Dedifferentiated amniotic fluid mesenchymal stem cell (primary cell): ENCODE data around the gene E2F4.

ENCODE experiments used
- DNase-seq: peaks from one replicate; pipeline ENCODE4 v3.0.0-alpha.2; 2016; ENCODE audit errors: extremely low spot score

The E2F4 gene

DNA sequence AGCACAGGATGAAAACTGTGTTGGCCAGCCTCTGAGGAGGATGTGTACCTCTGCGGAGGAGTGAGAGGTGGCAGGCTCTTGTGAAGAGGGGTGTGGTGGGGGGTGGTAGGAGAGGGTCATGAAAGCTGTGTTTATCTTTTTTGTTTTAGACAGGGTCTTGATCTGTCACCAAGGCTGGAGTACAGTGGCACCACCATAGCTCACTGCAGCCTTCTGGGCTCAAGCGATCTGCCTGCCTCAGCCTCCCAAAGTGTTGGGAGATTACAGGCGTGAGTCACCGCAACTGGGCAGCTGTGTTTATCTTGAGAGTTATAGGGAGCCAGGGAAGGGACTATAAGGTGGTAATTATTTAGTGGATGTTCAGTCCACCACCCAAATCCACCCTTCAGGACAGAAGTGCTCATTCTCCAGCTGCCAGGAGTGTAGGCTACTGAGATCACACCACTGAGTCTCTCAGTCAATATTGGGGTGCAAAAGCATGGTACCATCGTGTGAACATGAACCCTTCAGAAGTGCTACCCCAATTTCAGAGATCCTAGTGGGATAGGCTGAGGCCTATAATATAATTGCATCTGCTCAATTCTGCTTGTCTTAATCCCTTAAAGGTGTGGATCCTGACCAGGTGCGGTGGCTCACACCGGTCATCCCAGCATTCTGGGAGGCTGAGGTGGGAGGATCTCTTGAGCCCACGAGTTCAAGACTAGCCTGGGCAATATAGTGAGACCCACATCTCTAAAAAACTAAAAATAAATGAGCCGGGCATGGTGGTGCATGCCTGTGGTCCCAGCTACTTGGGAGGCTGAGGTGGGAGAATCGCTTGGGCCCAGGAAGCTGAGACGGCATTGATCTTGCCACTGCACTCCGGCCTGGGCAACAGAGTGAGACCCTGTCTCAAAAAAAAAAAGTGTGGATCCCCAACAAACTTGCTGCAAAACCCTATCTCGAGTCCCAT, 1.2 kb upstream of the E2F4 start:
- DNase-seq: no peak

GRCh38 chr16:67191411-67191994, 452 bp upstream of the E2F4 start:
- DNase-seq: no peak

DNA sequence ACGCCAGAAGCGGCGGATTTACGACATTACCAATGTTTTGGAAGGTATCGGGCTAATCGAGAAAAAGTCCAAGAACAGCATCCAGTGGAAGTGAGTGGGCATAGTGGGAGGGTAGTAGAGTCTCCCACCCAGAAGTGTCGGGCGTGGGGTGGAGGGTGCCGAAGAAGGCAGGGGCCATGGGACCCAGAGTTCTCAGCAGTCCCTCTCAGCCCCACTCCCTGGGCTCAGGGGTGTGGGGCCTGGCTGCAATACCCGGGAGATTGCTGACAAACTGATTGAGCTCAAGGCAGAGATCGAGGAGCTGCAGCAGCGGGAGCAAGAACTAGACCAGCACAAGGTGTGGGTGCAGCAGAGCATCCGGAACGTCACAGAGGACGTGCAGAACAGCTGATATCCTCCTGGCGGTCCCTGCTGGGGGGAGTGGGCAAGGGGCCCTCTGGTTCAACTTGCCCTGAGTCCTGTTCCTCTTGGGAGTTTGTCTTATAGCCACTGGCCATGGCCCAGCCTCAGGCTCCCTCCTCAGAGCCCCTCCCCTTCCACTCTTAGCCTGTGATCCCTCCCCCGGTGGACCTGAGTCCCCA, 916 bp downstream of the E2F4 start:
- no peak for DNase-seq

DNA sequence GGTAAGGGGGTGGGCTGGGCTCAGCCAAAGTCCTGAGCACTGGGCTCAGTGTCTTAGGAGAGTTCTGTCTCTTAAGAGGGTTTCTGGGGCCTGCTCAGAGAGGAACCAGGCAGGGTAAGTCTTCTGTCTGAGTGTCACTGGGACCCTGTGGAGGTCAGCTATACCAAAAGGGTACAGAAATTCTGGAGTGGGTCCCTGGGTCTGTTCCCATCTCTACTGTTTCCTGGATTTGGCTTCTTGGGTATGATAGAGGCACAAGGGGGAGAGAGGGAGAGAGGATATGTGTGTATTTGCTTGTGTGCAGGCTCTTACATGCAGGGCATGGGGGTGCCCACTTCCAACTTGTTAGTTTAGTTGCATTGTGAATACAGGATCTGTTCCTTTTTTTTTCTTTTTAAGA, 1.6 kb downstream of the E2F4 start:
- DNase-seq: no peak

DNA sequence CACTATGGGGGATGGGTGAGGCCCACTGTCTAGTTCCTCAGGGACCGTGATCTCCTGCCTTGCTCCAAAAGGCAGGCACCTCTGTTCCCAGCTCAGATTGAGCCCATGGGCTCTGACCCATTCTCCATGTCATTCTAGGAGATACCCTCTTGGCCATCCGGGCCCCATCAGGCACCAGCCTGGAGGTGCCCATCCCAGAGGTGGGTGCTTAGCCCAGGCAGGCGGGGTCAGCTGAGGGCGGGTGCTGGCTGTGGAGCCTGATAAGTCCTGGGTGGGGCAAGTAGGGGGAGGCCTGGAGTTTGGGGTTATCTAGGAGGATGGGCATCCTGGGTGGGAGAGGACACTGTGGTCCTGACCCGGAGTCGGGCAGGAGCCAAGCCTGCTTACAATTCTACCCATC, 2.3 kb downstream of the E2F4 start:
- no peak for DNase-seq

GRCh38 chr16:67195676-67196075, 3.7 kb downstream of the E2F4 start:
- DNase-seq: no peak

DNA sequence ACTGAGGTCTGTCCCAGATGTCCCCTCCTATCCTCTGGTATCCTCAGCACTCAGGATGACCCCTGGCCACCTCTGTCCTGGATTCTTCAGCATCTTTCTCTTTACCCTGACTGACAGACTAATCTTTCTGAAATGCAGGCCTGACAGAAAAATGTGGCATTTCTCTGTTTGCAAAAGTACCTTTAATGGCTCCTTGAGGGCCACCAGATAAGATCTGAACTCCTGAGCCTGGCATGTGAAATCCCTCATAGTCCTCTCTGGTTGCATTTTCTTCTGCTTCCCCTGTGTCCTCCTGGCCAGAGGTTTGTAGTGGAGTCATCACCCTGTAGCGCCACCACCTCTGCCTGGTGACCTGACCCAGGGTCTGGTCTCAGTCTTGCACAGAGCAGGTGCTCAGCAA, 4.9 kb downstream of the E2F4 start:
- DNase-seq: no peak

DNA sequence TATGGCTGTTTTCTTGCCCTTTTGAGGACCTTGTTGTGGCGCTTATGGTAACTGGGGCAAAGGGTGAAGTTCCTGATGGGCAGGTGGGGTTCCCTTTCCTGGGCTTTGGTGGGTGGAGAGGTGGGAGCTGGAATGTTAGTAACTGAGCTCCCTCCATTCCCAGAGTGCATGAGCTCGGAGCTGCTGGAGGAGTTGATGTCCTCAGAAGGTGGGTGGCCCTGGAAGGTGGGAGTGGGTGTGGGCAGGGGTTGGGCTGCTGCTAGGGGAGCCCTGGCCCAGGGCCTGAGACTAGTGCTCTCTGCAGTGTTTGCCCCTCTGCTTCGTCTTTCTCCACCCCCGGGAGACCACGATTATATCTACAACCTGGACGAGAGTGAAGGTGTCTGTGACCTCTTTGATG, 5.7 kb downstream of the E2F4 start:
- no peak for DNase-seq

DNA sequence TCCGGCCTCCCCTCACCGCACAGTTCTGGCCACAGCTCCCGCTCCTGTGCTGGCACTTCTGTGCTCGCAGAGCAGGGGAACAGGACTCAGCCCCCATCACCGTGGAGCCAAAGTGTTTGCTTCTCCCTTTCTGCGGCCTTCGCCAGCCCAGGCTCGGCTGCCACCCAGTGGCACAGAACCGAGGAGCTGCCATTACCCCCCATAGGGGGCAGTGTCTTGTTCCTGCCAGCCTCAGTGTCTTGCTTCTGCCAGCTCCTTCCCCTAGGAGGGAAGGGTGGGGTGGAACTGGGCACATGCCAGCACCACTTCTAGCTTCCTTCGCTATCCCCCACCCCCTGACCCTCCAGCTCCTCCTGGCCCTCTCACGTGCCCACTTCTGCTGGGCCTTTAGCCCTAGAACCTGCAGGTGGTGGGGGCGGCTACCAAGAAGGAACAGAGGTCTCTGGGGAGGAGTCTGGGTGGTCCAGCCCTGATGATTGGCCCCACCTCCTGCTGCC, 6.3 kb downstream of the E2F4 start:
- DNase-seq: no peak

GRCh38 chr16:67199011-67199807, 7.3 kb downstream of the E2F4 start, which contains the start of gene ELMO3:
Gene ELMO3 (plus strand): TSS chr16:67199131. CDS start chr16:67199327, 196 bp downstream.
- DNase-seq: no peak

- DNase-seq: no peak
Observed at GRCh38 chr16:67199808-67200198, 7.8 kb downstream of the E2F4 start.

DNA sequence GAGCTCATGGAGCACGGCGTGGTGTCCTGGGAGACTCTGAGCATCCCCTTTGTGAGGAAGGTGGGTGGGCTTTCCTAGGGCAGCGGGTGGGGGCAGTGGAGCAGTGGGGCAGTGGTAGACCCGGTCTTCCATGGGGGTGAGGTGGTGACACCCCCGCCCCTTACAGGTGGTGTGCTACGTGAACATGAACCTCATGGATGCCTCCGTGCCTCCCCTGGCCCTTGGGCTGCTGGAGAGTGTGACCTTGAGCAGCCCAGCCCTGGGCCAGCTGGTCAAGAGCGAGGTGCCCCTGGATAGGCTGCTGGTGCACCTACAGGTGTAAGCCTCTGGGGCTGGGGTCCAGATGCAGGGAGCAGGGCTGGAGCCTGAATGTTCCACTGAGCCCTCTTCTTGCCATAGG, 8.5 kb downstream of the E2F4 start:
- no peak for DNase-seq

DNA sequence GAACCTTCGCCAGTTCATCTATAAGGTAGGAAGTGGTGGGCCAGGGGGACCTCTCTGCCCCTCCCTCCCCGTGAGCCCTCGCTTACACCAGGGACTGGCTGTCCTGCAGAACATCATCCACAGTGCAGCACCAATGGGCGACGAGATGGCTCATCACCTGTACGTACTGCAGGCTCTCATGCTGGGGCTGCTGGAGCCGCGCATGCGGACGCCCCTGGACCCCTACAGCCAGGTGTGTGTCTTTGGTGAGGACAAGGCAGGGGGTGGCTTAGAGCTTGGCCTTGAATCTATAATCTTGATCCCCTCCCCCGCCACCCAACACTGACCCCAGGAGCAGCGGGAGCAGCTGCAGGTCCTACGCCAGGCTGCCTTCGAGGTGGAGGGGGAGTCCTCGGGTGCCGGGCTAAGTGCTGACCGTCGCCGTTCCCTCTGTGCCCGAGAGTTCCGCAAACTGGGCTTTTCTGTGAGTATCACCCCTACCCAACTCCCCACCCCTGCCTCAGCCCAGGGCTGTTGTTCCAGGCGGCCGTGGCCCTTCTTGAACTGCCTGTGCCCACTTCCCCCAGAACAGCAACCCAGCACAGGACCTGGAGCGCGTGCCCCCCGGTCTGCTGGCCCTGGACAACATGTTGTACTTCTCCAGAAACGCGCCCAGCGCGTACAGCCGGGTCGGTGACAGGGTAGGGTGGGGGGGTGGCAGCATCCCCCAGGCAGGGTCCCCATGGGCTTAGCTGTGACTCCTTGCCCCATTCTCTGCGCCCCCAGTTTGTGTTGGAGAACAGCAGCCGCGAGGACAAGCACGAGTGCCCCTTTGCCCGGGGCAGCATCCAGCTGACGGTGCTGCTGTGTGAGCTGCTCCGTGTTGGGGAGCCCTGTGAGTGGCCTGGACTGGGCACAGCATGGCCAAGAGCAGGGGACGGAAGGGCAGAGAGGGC, 9.7 kb downstream of the E2F4 start:
- no peak for DNase-seq

DNA sequence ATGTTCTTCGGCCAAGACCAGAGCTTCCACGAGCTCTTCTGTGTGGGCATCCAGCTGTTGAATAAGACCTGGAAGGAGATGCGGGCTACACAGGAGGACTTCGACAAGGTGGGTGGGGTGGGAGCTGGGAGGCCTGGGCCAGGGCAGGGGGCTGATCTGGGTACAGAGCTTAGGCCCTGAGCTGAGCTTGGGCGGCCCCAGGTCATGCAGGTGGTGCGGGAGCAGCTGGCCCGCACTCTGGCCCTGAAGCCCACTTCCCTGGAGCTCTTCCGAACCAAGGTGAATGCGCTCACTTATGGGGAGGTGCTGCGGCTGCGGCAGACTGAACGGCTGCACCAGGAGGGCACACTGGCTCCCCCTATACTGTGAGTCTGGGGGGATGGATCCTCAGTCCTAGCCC, 10.5 kb downstream of the E2F4 start:
- DNase-seq: no peak

DNA sequence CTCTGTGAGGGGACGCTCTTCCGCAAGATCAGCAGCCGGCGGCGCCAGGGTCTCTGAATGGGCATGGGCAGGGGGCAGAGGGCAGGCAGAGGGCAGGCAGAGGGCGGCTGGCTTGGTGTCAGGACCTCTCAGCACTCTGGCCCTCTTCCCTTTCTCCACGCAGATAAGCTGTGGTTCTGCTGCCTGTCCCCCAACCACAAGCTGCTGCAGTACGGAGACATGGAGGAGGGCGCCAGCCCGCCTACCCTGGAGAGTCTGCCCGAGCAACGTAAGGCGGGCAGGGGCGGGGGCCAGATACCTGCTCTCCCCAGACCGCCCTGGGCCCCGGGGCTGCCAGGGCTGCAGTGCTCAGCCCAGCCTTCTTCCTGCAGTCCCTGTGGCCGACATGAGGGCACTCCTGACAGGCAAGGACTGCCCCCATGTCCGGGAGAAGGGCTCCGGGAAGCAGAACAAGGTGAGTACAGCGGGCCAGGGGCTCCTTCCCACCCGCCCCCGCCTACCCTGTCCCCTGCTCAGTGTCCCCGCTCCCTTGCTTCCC, 11.1 kb downstream of the E2F4 start:
- no peak for DNase-seq

- no peak for DNase-seq
Observed at GRCh38 chr16:67204076-67204475, 12.1 kb downstream of the E2F4 start.

GRCh38 chr16:67206129-67206837, 14.3 kb downstream of the E2F4 start:
- no peak for DNase-seq

DNA sequence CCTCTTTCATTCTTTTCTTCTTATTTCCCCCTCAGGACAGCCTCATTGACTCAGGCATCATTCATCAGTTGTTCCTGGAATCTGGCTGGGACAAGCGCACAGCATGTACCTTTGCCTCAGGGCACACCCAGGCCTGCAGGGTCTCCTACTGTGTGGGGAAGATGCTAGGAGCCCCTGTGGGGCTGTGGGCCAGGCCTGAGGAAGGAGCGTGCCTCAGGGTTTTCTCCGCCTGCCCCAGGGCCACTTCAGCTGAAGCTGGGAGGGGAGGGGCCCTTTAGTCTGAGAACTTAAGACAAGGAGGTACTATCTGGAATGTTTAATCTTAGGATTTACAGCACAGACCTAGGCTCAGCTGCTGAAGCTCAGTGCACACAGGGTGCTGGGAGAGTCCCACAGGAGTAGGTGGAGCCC, 14.9 kb downstream of the E2F4 start:
- DNase-seq: no peak

- no peak for DNase-seq
Observed at GRCh38 chr16:67207249-67208091, 15.5 kb downstream of the E2F4 start.
